H1 (cell line): ENCODE measurements around the gene UGT1A7.
"Not testable (repeated sequence)": the region's sequence is repeated elsewhere in the genome, so short reads cannot be mapped to it uniquely, and the experiment has no call there.

Experiments
- CBX8 ChIP-seq: fragments of 300-800, 300-1000 bp; sonication (generic); IDR thresholded peaks from 2 replicates; pipeline ENCODE4 v1.7.1; 2016; ENCODE audit warnings: low read depth, low read length, borderline replicate concordance
- POLR2A ChIP-seq, 2 experiments: IDR thresholded peaks; 1 replicate in 1 of 2; 2 replicates in 1 of 2; pipeline ENCODE4 v1.6.1; 2011; ENCODE audit warnings: low read depth in 2 of 2, low read length in 2 of 2, mild to moderate bottlenecking in 2 of 2; ENCODE audit errors: control extremely low read depth in 1 of 2
- SP4 ChIP-seq: IDR thresholded peaks from 2 replicates; pipeline ENCODE4 v1.6.1; 2012; ENCODE audit warnings: low read length, inconsistent platforms
- TBP ChIP-seq: IDR thresholded peaks from 2 replicates; pipeline ENCODE4 v1.6.1; 2011; ENCODE audit warnings: low read depth, low read length, improper control_type of control experiment
- TF ChIP-seq, protein P1 (sequence below), 3 experiments: IDR thresholded peaks; 1 replicate in 2 of 3; 2 replicates in 1 of 3; pipeline versions ENCODE4 v1.5.1 to v1.6.1; 2011; ENCODE audit warnings: low read length in 3 of 3, mild to moderate bottlenecking in 3 of 3, inconsistent platforms in 2 of 3, low read depth in 1 of 3, moderate library complexity in 1 of 3; ENCODE audit not compliant: insufficient read depth in 1 of 3; ENCODE audit errors: control extremely low read depth in 1 of 3

GRCh38 chr2:233636306-233636705 is 45.4 kb upstream of the UGT1A7 start, which contains the start of gene UGT1A10:
- not testable (repeated sequence) for TF ChIP-seq SP4; POLR2A (IDR thresholded peaks at IDR 0.05; ENCODE audit: control extremely low read depth in 1 of 2, low read depth in 2 of 2, low read length in 2 of 2); CBX8; TBP
- TF ChIP-seq, protein P1, sequence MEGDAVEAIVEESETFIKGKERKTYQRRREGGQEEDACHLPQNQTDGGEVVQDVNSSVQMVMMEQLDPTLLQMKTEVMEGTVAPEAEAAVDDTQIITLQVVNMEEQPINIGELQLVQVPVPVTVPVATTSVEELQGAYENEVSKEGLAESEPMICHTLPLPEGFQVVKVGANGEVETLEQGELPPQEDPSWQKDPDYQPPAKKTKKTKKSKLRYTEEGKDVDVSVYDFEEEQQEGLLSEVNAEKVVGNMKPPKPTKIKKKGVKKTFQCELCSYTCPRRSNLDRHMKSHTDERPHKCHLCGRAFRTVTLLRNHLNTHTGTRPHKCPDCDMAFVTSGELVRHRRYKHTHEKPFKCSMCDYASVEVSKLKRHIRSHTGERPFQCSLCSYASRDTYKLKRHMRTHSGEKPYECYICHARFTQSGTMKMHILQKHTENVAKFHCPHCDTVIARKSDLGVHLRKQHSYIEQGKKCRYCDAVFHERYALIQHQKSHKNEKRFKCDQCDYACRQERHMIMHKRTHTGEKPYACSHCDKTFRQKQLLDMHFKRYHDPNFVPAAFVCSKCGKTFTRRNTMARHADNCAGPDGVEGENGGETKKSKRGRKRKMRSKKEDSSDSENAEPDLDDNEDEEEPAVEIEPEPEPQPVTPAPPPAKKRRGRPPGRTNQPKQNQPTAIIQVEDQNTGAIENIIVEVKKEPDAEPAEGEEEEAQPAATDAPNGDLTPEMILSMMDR (IDR thresholded peaks at IDR 0.05; ENCODE audit: control extremely low read depth in 1 of 3, insufficient read depth in 1 of 3, low read depth in 1 of 3, low read length in 3 of 3), result not testable (repeated sequence)
